HEK293 (cell line): Measurements from ENCODE around the gene WIPI1.

Experiments
- EGR2 ChIP-seq: fragments of 450-650 bp; formaldehyde crosslinking; IDR thresholded peaks from 2 replicates; pipeline ENCODE4 v1.5.1; 2016; ENCODE audit warnings: low read depth, missing biosample characterization, missing genetic modification characterization
- GLIS1 ChIP-seq: fragments of 450-650 bp; formaldehyde crosslinking; IDR thresholded peaks from 2 replicates; pipeline ENCODE4 v1.5.1; 2016; ENCODE audit warnings: missing biosample characterization, missing genetic modification characterization
- IKZF3 ChIP-seq: fragments of 450-650 bp; IDR thresholded peaks from 2 replicates; pipeline ENCODE4 v1.5.0; 2018; ENCODE audit warnings: missing biosample characterization, mild to moderate bottlenecking, missing genetic modification characterization, moderate library complexity
- OVOL3 ChIP-seq: fragments of 450-650 bp; formaldehyde crosslinking; IDR thresholded peaks from 2 replicates; pipeline ENCODE4 v1.5.1; 2016; ENCODE audit warnings: missing biosample characterization, missing genetic modification characterization
- SP3 ChIP-seq: fragments of 450-650 bp; formaldehyde crosslinking; IDR thresholded peaks from 2 replicates; pipeline ENCODE4 v1.5.1; 2016; ENCODE audit warnings: missing biosample characterization, missing genetic modification characterization
- ZBTB1 ChIP-seq: fragments of 450-650 bp; formaldehyde crosslinking; IDR thresholded peaks from 2 replicates; pipeline ENCODE4 v1.5.1; 2016; ENCODE audit warnings: missing biosample characterization, missing genetic modification characterization
- ZNF112 ChIP-seq: fragments of 450-650 bp; formaldehyde crosslinking; IDR thresholded peaks from 2 replicates; pipeline ENCODE4 v1.5.0; 2017; ENCODE audit warnings: missing biosample characterization, missing genetic modification characterization
- ZNF24 ChIP-seq: fragments of 450-650 bp; formaldehyde crosslinking; IDR thresholded peaks from 2 replicates; pipeline ENCODE4 v1.5.1; 2016; ENCODE audit warnings: missing biosample characterization, missing genetic modification characterization
- ZNF266 ChIP-seq: fragments of 450-650 bp; formaldehyde crosslinking; IDR thresholded peaks from 2 replicates; pipeline ENCODE4 v1.5.1; 2016; ENCODE audit warnings: missing biosample characterization, missing genetic modification characterization, low read depth
- ZNF510 ChIP-seq: fragments of 450-650 bp; formaldehyde crosslinking; IDR thresholded peaks from 2 replicates; pipeline ENCODE4 v1.5.1; 2018; ENCODE audit warnings: mild to moderate bottlenecking, missing genetic modification characterization, missing biosample characterization; ENCODE audit not compliant: insufficient replicate concordance
- ZNF585B ChIP-seq: fragments of 450-650 bp; formaldehyde crosslinking; IDR thresholded peaks from 2 replicates; pipeline ENCODE4 v1.5.1; 2016; ENCODE audit warnings: missing biosample characterization, missing genetic modification characterization
- ZNF768 ChIP-seq: fragments of 450-650 bp; formaldehyde crosslinking; IDR thresholded peaks from 2 replicates; pipeline ENCODE4 v1.5.1; 2018; ENCODE audit warnings: missing biosample characterization, mild to moderate bottlenecking, missing genetic modification characterization
- ZNF843 ChIP-seq: fragments of 450-650 bp; formaldehyde crosslinking; IDR thresholded peaks from 2 replicates; pipeline ENCODE4 v1.5.1; 2016; ENCODE audit warnings: missing biosample characterization, missing genetic modification characterization
- TF ChIP-seq, protein P1 (sequence below): fragments of 450-650 bp; formaldehyde crosslinking; IDR thresholded peaks from 2 replicates; pipeline ENCODE4 v1.5.1; 2016; ENCODE audit warnings: missing biosample characterization, missing genetic modification characterization
- TF ChIP-seq, protein P2 (sequence below): fragments of 450-650 bp; formaldehyde crosslinking; IDR thresholded peaks from 2 replicates; pipeline ENCODE4 v1.5.1; 2016; ENCODE audit warnings: missing biosample characterization, missing genetic modification characterization
- TF ChIP-seq, protein P3 (sequence below): fragments of 450-650 bp; formaldehyde crosslinking; IDR thresholded peaks from 2 replicates; pipeline ENCODE4 v1.5.1; 2016; ENCODE audit warnings: missing biosample characterization, missing genetic modification characterization, borderline replicate concordance
- TF ChIP-seq, protein P4 (sequence below): fragments of 450-650 bp; formaldehyde crosslinking; IDR thresholded peaks from 2 replicates; pipeline ENCODE4 v1.5.1; 2016; ENCODE audit warnings: missing biosample characterization, missing genetic modification characterization
- TF ChIP-seq, protein P5 (sequence below): fragments of 450-650 bp; formaldehyde crosslinking; IDR thresholded peaks from 2 replicates; pipeline ENCODE4 v1.5.1; 2016; ENCODE audit warnings: missing biosample characterization, missing genetic modification characterization
- TF ChIP-seq, protein P6 (sequence below): fragments of 450-650 bp; formaldehyde crosslinking; conservative IDR thresholded peaks from 2 replicates; pipeline ENCODE4 v1.5.1; 2016; ENCODE audit warnings: low read depth, missing biosample characterization, missing genetic modification characterization
- TF ChIP-seq, protein P7 (sequence below): fragments of 450-650 bp; formaldehyde crosslinking; IDR thresholded peaks from 2 replicates; pipeline ENCODE4 v1.5.1; 2016; ENCODE audit warnings: missing biosample characterization, missing genetic modification characterization

WIPI1 gene

DNA sequence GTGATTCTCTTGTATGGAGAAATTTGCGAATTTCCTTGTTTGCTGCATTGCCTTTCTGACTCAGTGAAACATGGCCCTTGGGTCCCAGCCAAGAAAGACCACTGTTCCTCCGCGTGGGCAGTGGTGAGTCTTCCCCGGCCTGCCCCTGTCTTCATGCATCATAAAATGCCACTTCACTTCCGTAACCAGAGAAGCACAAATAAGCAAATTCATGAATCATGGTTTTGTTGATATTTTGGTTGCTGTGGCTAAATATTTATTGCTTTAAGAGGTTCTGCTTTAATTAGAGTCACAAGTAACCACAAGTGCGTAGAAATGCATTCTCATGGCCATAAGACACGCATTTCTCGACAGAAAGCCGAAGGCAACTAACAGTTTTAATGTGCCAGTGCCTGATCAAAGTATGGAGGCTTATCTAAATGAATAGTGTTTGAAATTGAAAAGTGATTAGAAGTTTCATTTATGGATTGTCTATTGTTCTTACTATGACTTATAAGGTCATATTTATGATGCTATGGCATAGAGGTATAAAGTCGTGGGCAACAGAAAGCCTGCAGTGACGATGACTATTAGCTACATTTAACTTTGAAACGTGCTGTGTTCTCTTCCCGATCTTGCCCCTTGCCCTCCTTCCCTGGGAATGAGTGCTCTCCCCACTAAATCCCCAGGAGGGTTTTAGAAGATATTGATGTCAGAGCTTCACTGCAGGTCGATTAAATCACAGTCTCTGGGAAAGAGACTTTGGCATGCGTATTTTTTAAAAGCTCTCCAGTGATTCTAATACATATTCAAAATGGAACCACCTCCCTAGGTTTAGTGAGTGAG, 76.0 kb downstream of the WIPI1 start (continued):
- TF ChIP-seq, protein P1, sequence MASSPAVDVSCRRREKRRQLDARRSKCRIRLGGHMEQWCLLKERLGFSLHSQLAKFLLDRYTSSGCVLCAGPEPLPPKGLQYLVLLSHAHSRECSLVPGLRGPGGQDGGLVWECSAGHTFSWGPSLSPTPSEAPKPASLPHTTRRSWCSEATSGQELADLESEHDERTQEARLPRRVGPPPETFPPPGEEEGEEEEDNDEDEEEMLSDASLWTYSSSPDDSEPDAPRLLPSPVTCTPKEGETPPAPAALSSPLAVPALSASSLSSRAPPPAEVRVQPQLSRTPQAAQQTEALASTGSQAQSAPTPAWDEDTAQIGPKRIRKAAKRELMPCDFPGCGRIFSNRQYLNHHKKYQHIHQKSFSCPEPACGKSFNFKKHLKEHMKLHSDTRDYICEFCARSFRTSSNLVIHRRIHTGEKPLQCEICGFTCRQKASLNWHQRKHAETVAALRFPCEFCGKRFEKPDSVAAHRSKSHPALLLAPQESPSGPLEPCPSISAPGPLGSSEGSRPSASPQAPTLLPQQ (tag by site-specific recombination) = peak; percentile 52; the same call in 1 of the 2 replicates
- TF ChIP-seq ZNF585B (tag by site-specific recombination) = no peak
- peak; percentile 65 for TF ChIP-seq GLIS1 (tag by site-specific recombination)
- no peak for TF ChIP-seq ZNF112 (tag by site-specific recombination)
- no peak for TF ChIP-seq ZNF266 (tag by site-specific recombination)
- TF ChIP-seq ZBTB1 (tag by site-specific recombination) = peak; percentile 89; the same call in 1 of the 2 replicates
- TF ChIP-seq, protein P2, sequence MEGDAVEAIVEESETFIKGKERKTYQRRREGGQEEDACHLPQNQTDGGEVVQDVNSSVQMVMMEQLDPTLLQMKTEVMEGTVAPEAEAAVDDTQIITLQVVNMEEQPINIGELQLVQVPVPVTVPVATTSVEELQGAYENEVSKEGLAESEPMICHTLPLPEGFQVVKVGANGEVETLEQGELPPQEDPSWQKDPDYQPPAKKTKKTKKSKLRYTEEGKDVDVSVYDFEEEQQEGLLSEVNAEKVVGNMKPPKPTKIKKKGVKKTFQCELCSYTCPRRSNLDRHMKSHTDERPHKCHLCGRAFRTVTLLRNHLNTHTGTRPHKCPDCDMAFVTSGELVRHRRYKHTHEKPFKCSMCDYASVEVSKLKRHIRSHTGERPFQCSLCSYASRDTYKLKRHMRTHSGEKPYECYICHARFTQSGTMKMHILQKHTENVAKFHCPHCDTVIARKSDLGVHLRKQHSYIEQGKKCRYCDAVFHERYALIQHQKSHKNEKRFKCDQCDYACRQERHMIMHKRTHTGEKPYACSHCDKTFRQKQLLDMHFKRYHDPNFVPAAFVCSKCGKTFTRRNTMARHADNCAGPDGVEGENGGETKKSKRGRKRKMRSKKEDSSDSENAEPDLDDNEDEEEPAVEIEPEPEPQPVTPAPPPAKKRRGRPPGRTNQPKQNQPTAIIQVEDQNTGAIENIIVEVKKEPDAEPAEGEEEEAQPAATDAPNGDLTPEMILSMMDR = no peak
- TF ChIP-seq ZNF510 (tag by site-specific recombination) = peak; percentile 34
- TF ChIP-seq, protein P3, sequence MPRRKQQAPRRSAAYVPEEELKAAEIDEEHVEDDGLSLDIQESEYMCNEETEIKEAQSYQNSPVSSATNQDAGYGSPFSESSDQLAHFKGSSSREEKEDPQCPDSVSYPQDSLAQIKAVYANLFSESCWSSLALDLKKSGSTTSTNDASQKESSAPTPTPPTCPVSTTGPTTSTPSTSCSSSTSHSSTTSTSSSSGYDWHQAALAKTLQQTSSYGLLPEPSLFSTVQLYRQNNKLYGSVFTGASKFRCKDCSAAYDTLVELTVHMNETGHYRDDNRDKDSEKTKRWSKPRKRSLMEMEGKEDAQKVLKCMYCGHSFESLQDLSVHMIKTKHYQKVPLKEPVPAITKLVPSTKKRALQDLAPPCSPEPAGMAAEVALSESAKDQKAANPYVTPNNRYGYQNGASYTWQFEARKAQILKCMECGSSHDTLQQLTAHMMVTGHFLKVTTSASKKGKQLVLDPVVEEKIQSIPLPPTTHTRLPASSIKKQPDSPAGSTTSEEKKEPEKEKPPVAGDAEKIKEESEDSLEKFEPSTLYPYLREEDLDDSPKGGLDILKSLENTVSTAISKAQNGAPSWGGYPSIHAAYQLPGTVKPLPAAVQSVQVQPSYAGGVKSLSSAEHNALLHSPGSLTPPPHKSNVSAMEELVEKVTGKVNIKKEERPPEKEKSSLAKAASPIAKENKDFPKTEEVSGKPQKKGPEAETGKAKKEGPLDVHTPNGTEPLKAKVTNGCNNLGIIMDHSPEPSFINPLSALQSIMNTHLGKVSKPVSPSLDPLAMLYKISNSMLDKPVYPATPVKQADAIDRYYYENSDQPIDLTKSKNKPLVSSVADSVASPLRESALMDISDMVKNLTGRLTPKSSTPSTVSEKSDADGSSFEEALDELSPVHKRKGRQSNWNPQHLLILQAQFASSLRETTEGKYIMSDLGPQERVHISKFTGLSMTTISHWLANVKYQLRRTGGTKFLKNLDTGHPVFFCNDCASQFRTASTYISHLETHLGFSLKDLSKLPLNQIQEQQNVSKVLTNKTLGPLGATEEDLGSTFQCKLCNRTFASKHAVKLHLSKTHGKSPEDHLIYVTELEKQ (tag by site-specific recombination) = peak; percentile 99
- peak; percentile 95 for TF ChIP-seq ZNF843
- peak; percentile 73 for TF ChIP-seq SP3
- TF ChIP-seq, protein P4, sequence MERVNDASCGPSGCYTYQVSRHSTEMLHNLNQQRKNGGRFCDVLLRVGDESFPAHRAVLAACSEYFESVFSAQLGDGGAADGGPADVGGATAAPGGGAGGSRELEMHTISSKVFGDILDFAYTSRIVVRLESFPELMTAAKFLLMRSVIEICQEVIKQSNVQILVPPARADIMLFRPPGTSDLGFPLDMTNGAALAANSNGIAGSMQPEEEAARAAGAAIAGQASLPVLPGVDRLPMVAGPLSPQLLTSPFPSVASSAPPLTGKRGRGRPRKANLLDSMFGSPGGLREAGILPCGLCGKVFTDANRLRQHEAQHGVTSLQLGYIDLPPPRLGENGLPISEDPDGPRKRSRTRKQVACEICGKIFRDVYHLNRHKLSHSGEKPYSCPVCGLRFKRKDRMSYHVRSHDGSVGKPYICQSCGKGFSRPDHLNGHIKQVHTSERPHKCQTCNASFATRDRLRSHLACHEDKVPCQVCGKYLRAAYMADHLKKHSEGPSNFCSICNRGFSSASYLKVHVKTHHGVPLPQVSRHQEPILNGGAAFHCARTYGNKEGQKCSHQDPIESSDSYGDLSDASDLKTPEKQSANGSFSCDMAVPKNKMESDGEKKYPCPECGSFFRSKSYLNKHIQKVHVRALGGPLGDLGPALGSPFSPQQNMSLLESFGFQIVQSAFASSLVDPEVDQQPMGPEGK (tag by site-specific recombination) = peak; percentile 84
- TF ChIP-seq OVOL3 = peak; percentile 89; the same call in 1 of the 2 replicates
- TF ChIP-seq, protein P5, sequence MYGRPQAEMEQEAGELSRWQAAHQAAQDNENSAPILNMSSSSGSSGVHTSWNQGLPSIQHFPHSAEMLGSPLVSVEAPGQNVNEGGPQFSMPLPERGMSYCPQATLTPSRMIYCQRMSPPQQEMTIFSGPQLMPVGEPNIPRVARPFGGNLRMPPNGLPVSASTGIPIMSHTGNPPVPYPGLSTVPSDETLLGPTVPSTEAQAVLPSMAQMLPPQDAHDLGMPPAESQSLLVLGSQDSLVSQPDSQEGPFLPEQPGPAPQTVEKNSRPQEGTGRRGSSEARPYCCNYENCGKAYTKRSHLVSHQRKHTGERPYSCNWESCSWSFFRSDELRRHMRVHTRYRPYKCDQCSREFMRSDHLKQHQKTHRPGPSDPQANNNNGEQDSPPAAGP (tag by site-specific recombination) = peak; percentile 56; the same call in 1 of the 2 replicates
- TF ChIP-seq, protein P6, sequence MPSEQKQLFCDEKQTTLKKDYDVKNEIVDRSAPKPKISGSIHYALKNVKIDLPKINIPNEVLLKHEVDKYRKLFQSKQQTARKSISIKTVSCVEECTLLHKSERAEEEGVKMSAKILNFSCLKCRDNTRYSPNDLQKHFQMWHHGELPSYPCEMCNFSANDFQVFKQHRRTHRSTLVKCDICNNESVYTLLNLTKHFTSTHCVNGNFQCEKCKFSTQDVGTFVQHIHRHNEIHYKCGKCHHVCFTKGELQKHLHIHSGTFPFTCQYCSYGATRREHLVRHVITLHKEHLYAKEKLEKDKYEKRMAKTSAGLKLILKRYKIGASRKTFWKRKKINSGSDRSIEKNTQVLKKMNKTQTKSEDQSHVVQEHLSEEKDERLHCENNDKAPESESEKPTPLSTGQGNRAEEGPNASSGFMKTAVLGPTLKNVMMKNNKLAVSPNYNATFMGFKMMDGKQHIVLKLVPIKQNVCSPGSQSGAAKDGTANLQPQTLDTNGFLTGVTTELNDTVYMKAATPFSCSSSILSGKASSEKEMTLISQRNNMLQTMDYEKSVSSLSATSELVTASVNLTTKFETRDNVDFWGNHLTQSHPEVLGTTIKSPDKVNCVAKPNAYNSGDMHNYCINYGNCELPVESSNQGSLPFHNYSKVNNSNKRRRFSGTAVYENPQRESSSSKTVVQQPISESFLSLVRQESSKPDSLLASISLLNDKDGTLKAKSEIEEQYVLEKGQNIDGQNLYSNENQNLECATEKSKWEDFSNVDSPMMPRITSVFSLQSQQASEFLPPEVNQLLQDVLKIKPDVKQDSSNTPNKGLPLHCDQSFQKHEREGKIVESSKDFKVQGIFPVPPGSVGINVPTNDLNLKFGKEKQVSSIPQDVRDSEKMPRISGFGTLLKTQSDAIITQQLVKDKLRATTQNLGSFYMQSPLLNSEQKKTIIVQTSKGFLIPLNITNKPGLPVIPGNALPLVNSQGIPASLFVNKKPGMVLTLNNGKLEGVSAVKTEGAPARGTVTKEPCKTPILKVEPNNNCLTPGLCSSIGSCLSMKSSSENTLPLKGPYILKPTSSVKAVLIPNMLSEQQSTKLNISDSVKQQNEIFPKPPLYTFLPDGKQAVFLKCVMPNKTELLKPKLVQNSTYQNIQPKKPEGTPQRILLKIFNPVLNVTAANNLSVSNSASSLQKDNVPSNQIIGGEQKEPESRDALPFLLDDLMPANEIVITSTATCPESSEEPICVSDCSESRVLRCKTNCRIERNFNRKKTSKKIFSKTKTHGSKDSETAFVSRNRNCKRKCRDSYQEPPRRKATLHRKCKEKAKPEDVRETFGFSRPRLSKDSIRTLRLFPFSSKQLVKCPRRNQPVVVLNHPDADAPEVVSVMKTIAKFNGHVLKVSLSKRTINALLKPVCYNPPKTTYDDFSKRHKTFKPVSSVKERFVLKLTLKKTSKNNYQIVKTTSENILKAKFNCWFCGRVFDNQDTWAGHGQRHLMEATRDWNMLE = peak; percentile 35; the same call in 1 of the 2 replicates
- peak; percentile 42; the same call in 1 of the 2 replicates for TF ChIP-seq EGR2 (tag by site-specific recombination)
- TF ChIP-seq ZNF24 = peak; percentile 98
- TF ChIP-seq, protein P7, sequence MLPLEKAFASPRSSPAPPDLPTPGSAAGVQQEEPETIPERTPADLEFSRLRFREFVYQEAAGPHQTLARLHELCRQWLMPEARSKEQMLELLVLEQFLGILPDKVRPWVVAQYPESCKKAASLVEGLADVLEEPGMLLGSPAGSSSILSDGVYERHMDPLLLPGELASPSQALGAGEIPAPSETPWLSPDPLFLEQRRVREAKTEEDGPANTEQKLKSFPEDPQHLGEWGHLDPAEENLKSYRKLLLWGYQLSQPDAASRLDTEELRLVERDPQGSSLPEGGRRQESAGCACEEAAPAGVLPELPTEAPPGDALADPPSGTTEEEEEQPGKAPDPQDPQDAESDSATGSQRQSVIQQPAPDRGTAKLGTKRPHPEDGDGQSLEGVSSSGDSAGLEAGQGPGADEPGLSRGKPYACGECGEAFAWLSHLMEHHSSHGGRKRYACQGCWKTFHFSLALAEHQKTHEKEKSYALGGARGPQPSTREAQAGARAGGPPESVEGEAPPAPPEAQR = no peak
- peak; percentile 62 for TF ChIP-seq IKZF3 (tag by site-specific recombination)
- TF ChIP-seq ZNF768 = no peak
